K562 (cell line): ENCODE results near the gene CCDC194. TPM values are rescaled to one million over a fixed set of nuclear protein-coding genes. Genes with fewer than 3 reads are reported as not detected.

ENCODE experiments used
- ATAC-seq: fragments of 200-7000 bp; cut with Tn5 transposase; 3 replicates; pipeline ENCODE4 v1.9.1; 2020; ENCODE audit warnings: moderate library complexity
- BruUV-seq: library from RNA; stranded (reverse); fragments of 400-500 nt; replicated peaks from 2 replicates; lab custom pipeline; 2021; lab: Mats Ljungman, UMichigan
- CTCF ChIA-PET: fragments of 300-600 bp; formaldehyde crosslinking; extraction: SDS; loops from one replicate; lab custom pipeline; 2021; ENCODE audit warnings: low intra/inter-chr PET ratio; lab: Yijun Ruan, JAX
- POLR2A ChIA-PET: fragments of 300-600, 350-650 bp; sonication (Branson Sonifier 250); formaldehyde crosslinking; extraction: SDS; loops from one replicate; lab custom pipeline; 2021; ENCODE audit warnings: antibody characterized with exemption, inconsistent platforms; lab: Yijun Ruan, JAX
- DNase-seq, 4 experiments: peaks; one replicate each; pipeline versions ENCODE4 v3.0.0 to v3.0.0-alpha.2; 2011 to 2018; ENCODE audit warnings: low spot score in 3 of 4, mixed read lengths in 3 of 4; ENCODE audit errors: extremely low read depth in 1 of 4
- FAIRE-seq: peaks from 2 replicates; lab custom pipeline; 2011; peaks lifted over from hg19 to GRCh38; lab: Jason Lieb, UNC
- H2AFZ ChIP-seq: 2 replicates; pipeline ENCODE4 v1.6.0; 2011; ENCODE audit warnings: low read depth, low read length, control low read depth, inconsistent platforms
- H3K27ac ChIP-seq: fragments of 200-600 bp; 3 replicates; pipeline ENCODE4 v1.8.0; 2011; ENCODE audit warnings: low read depth, mild to moderate bottlenecking, control low read depth, inconsistent platforms, low read length, moderate library complexity, mixed read lengths; ENCODE audit errors: extremely low read depth
- H3K27me3 ChIP-seq, 2 experiments: fragments of 300-600 bp in 1 of 2; 2 replicates in 1 of 2; 3 replicates in 1 of 2; pipeline versions ENCODE4 v1.6.0 to v1.8.0; 2011; ENCODE audit warnings: inconsistent platforms in 2 of 2, low read length in 2 of 2, mild to moderate bottlenecking in 1 of 2, mixed read lengths in 1 of 2, moderate library complexity in 1 of 2; ENCODE audit not compliant: control insufficient read depth in 2 of 2, insufficient read depth in 2 of 2
- H3K36me3 ChIP-seq: fragments of 300-600 bp; 3 replicates; pipeline ENCODE4 v1.8.0; 2011; ENCODE audit warnings: mild to moderate bottlenecking, low read length, inconsistent platforms; ENCODE audit not compliant: control insufficient read depth, insufficient read depth
- H3K4me1 ChIP-seq, 2 experiments: fragments of 200-600 bp in 1 of 2; replicated peaks in 1 of 2; 2 replicates in 1 of 2; 3 replicates in 1 of 2; pipeline versions ENCODE4 v1.5.1 to v1.8.0; 2011; ENCODE audit warnings: inconsistent platforms in 2 of 2, low read length in 2 of 2, mild to moderate bottlenecking in 1 of 2, mixed read lengths in 1 of 2, moderate library complexity in 1 of 2; ENCODE audit not compliant: control insufficient read depth in 2 of 2, insufficient read depth in 2 of 2
- H3K4me2 ChIP-seq: 2 replicates; pipeline ENCODE4 v1.6.1; 2011; ENCODE audit warnings: low read length, control low read depth, inconsistent platforms, mixed read lengths; ENCODE audit not compliant: insufficient read depth
- H3K4me3 ChIP-seq: fragments of 200-600 bp; sonication (generic), shearing (Covaris generic); 2 replicates; pipeline ENCODE4 v1.5.1; 2016; ENCODE audit warnings: control low read depth, inconsistent platforms
- H3K79me2 ChIP-seq: fragments of 200-600 bp; 3 replicates; pipeline ENCODE4 v1.8.0; 2011; ENCODE audit warnings: low read length, inconsistent platforms; ENCODE audit not compliant: control insufficient read depth, insufficient read depth
- H3K9ac ChIP-seq, 2 experiments: 2 replicates each; pipeline versions ENCODE4 v1.6.0 to v1.6.1; 2011; ENCODE audit warnings: low read depth in 2 of 2, low read length in 2 of 2, control low read depth in 1 of 2, inconsistent platforms in 1 of 2, mild to moderate bottlenecking in 1 of 2, mixed read lengths in 1 of 2; ENCODE audit not compliant: insufficient read depth in 1 of 2
- H3K9me1 ChIP-seq: one replicate; pipeline ENCODE4 v1.6.0; 2011; ENCODE audit warnings: inconsistent platforms, mild to moderate bottlenecking, low read length, moderate library complexity; ENCODE audit not compliant: control insufficient read depth, insufficient read depth
- H3K9me3 ChIP-seq: replicated peaks from 2 replicates; pipeline ENCODE4 v1.5.1; 2011; ENCODE audit warnings: low read depth, low read length, inconsistent platforms; ENCODE audit not compliant: control insufficient read depth, insufficient read depth
- H4K20me1 ChIP-seq: replicated peaks from 2 replicates; pipeline ENCODE4 v1.6.1; 2011; ENCODE audit warnings: low read length, inconsistent platforms, mixed read lengths; ENCODE audit not compliant: control insufficient read depth, insufficient read depth
- ARNT ChIP-seq, 2 experiments: fragments of 450-650 bp; IDR thresholded peaks; 2 replicates each; pipeline ENCODE4 v1.6.1; 2016; ENCODE audit warnings: mild to moderate bottlenecking in 1 of 2
- ATF2 ChIP-seq: sonication (generic); formaldehyde crosslinking; IDR thresholded peaks from 2 replicates; pipeline ENCODE4 v1.8.1; 2022; ENCODE audit warnings: missing genetic modification reagents
- C11orf30 ChIP-seq: fragments of 450-650 bp; IDR thresholded peaks from 2 replicates; pipeline ENCODE4 v1.6.1; 2016; ENCODE audit warnings: low read depth, mild to moderate bottlenecking
- DEAF1 ChIP-seq: fragments of 450-650 bp; formaldehyde crosslinking; IDR thresholded peaks from 2 replicates; pipeline ENCODE4 v1.4.0; 2020; ENCODE audit warnings: mild to moderate bottlenecking, moderate library complexity
- KDM1A ChIP-seq, 2 experiments: fragments of 450-650 bp; IDR thresholded peaks; 2 replicates each; pipeline ENCODE4 v1.6.1; 2016; ENCODE audit warnings: mild to moderate bottlenecking in 2 of 2
- KDM2B ChIP-seq: fragments of 250-450 bp; sonication (Bioruptor Pico); IDR thresholded peaks from 2 replicates; pipeline ENCODE4 v1.8.0; 2021; ENCODE audit warnings: mild to moderate bottlenecking, moderate library complexity
- NBN ChIP-seq: fragments of 450-650 bp; IDR thresholded peaks from 2 replicates; pipeline ENCODE4 v1.6.1; 2016; ENCODE audit warnings: low read depth, mild to moderate bottlenecking
- NFIC ChIP-seq: fragments of 450-650 bp; IDR thresholded peaks from 2 replicates; pipeline ENCODE4 v1.6.1; 2017; ENCODE audit warnings: mild to moderate bottlenecking, inconsistent platforms
- PHF20 ChIP-seq: fragments of 450-650 bp; IDR thresholded peaks from 2 replicates; pipeline ENCODE4 v1.6.1; 2018; ENCODE audit not compliant: partially characterized antibody
- PML ChIP-seq: IDR thresholded peaks from 2 replicates; pipeline ENCODE4 v1.6.1; 2012; ENCODE audit warnings: low read length, inconsistent platforms
- SIN3B ChIP-seq: fragments of 450-650 bp; IDR thresholded peaks from 2 replicates; pipeline ENCODE4 v1.6.1; 2017; ENCODE audit warnings: low read depth, mild to moderate bottlenecking, moderate library complexity
- SNRNP70 ChIP-seq: fragments of 200-400 bp; formaldehyde crosslinking; optimal IDR thresholded peaks from 2 replicates; pipeline ENCODE3; 2017; ENCODE audit warnings: low read depth, low read length
- STAG1 ChIP-seq: sonication (generic); formaldehyde crosslinking; IDR thresholded peaks from 2 replicates; pipeline ENCODE4 v1.5.0; 2020; ENCODE audit warnings: missing genetic modification reagents, borderline replicate concordance
- TGIF2 ChIP-seq: sonication (generic); formaldehyde crosslinking; IDR thresholded peaks from 2 replicates; pipeline ENCODE4 v1.8.1; 2022; ENCODE audit warnings: mild to moderate bottlenecking, missing genetic modification reagents, moderate library complexity
- XRCC3 ChIP-seq: fragments of 450-650 bp; IDR thresholded peaks from 2 replicates; pipeline ENCODE4 v1.6.1; 2017; ENCODE audit warnings: mild to moderate bottlenecking, moderate library complexity
- ZBTB1 ChIP-seq: sonication (generic); formaldehyde crosslinking; IDR thresholded peaks from 2 replicates; pipeline ENCODE4 v1.8.1; 2023; ENCODE audit warnings: missing genetic modification reagents, low read depth, mild to moderate bottlenecking, borderline replicate concordance
- ZBTB33 ChIP-seq: sonication (generic); formaldehyde crosslinking; IDR thresholded peaks from 2 replicates; pipeline ENCODE4 v1.8.1; 2023; ENCODE audit warnings: mild to moderate bottlenecking, missing genetic modification reagents
- ZNF197 ChIP-seq: fragments of 200-800 bp; sonication (Bioruptor generic); IDR thresholded peaks from 2 replicates; pipeline ENCODE4 v1.6.1; 2016; ENCODE audit warnings: low read depth, missing genetic modification characterization, missing compliant biosample characterization
- ZNF445 ChIP-seq: fragments of 250-450 bp; sonication (Bioruptor Pico); IDR thresholded peaks from 2 replicates; pipeline ENCODE4 v1.4.0; 2020; ENCODE audit warnings: low read depth, mild to moderate bottlenecking, moderate library complexity
- WGBS: fragments of 100-300 bp; shearing (Covaris generic); methylation state at CpG from one replicate; pipeline ENCODE4 v1.1.6; 2016; ENCODE audit warnings: low coverage, mixed read lengths; ENCODE audit not compliant: insufficient coverage; ENCODE audit errors: missing lambda C conversion rate; 5-methylcytosine and 5-hydroxymethylcytosine counted together
- in situ Hi-C: fragments of 300-500 bp; cut with MboI; formaldehyde crosslinking; loops from 4 replicates; pipeline ENCODE4 v1.15.0; 2018; ENCODE audit warnings: inconsistent platforms, mixed read lengths
- intact Hi-C: fragments of 100-400 bp; cut with micrococcal nuclease; formaldehyde crosslinking; loops from 2 replicates; pipeline ENCODE4 v1.14.2; 2022
- polyA plus RNA-seq, 8 experiments: library from polyadenylated mRNA; depleted of rRNA in 4 of 8; stranded (reverse) in 5 of 8; unstranded in 3 of 8; fragments of >200 nt; fragmentation: Nextera tagmentation in 2 of 8; fragmentation: Illumina TruSeq in 1 of 8; extraction: Ambion mirVana in 2 of 8; extraction: Trizol in 1 of 8; gene quantifications; 2 replicates each; pipeline versions ENCODE4 v1.2.1 to v1.2.3, GENCODE V29; 2011 to 2014; ENCODE audit warnings: inconsistent platforms in 1 of 8, missing spikeins in 1 of 8
- total RNA-seq, 7 experiments: library from RNA; depleted of rRNA in 6 of 7; stranded (reverse); fragments of >200 nt in 6 of 7; fragmentation: Illumina TruSeq in 2 of 7; extraction: Trizol in 2 of 7; gene quantifications; 2 replicates each; pipeline versions ENCODE4 v1.2.1 to v1.2.3, GENCODE V29; 2011 to 2021; ENCODE audit warnings: low replicate concordance in 1 of 7

CCDC194 gene
- total and polyA plus RNA-seq, 9 of the 15 experiments (the other 6 are each of a cell fraction or from before 2014, with no cell fraction given): 0.13 to 1.3 (median 0.39) TPM; not detected in 3

GRCh38 chr19:17346109-17346671 is 47.8 kb downstream of the CCDC194 start:
- DNase-seq: peak; percentile 86 to 89 (median 88)
- Histone ChIP-seq H3K9ac (no peak overlapping the region), H3K79me2 (no peaks in the 10 kb centered on the region), H4K20me1 (0 out of 2 replicates have a peak, but pooled peaks cover 3% of the 10 kb centered on the region), H3K36me3 (peaks cover 6% of the 10 kb centered on the region; the same call in 1 of the 3 replicates), H3K9me1 (no peaks in the 10 kb centered on the region), H3K4me3 (no peak overlapping the region), H2AFZ (peak overlapping the region; percentile 68; the same call in 1 of the 2 replicates), H3K9me3 (no peaks in the 10 kb centered on the region), H3K27ac (no peak overlapping the region), H3K4me2 (no peak overlapping the region), H3K27me3 (peaks cover 3 to 17% of the 10 kb centered on the region in 2 experiments; a peak in 3 of 5 replicates), H3K4me1 (peaks cover 0 to 12% of the 10 kb centered on the region in 2 experiments; a peak in 1 of 5 replicates)
- WGBS: 17% methylated on average over 17 of the region's 24 CpGs
- ATAC-seq: peak; percentile 99
- peak; percentile 87 for FAIRE-seq
- ChIA-PET CTCF (interaction anchor here (0.5 to 1.5 kb wide), 4 partner anchors 37 to 47 kb away, joined by 3 to 5 read pairs (median 4); no protein-coding TSS in a partner anchor), POLR2A (interaction anchor here (0.9 to 2.1 kb wide), 2 partner anchors 11 to 102 kb away, joined by 3 to 7 read pairs; partner anchors contain the start of gene ANO8)
- no TSS peak for BruUV-seq
- intact Hi-C loops (loop anchor here (1.0 kb wide), 1 partner anchor 40 kb away; no protein-coding TSS in a partner anchor), in situ Hi-C loops (loop anchor here (5.0 kb wide), 1 partner anchor 41 kb away; no protein-coding TSS in a partner anchor)
- TF ChIP-seq ZBTB1 (CRISPR knock-in tag) (no peak), ATF2 (no peak), ARNT (IDR thresholded peaks at IDR 0.05) (peak in 1 of 2 experiments; percentile 50; a peak in 1 of 4 replicates), KDM1A (IDR thresholded peaks at IDR 0.05) (peak; percentile 72 to 81), ZBTB33 (peak; percentile 53; the same call in 1 of the 2 replicates), XRCC3 (no peak), ZNF445 (CRISPR knock-in tag) (no peak), TGIF2 (CRISPR knock-in tag) (no peak), PHF20 (peak; percentile 77), NFIC (no peak), KDM2B (CRISPR knock-in tag) (no peak), SIN3B (no peak), C11orf30 (no peak), NBN (peak; percentile 63; the same call in 1 of the 2 replicates), ZNF197 (CRISPR knock-in tag) (no peak), DEAF1 (CRISPR knock-in tag) (peak; percentile 61), SNRNP70 (no peak), PML (no peak), STAG1 (CRISPR knock-in tag) (peak; percentile 51)
